Measurements from ENCODE around the gene EIF2AK2. TPM values are rescaled to one million over a fixed set of nuclear protein-coding genes. Genes with fewer than 3 reads are reported as not detected.
A peak's percentile ranks its signal among the peaks of the same experiment; 100 is the strongest.

Gene EIF2AK2
- total and polyA plus RNA-seq, 2 experiments from 2014 or later = 30.9 to 43.8 TPM

DNA sequence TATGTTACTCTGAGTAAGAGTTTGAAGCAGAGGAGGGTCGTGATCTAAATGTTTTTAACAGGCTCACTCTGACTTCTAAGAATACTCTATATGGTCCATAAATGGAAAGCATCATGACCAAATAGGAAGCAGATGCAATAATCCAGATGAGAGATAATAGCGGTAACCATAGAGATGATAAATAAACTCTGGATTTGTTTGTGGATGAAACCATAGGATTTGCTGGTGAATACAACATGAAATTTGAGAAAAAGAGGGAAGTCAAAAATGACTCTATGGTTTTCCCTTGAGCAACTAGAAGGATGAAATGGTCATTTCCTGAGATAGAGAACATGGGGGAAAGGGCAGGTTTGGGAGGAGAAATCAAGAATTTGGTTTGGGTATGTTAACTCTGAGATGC is 76.5 kb downstream of the EIF2AK2 start:
- 59 to 64% methylated on average over 2 of the region's 2 CpGs for WGBS, 2 experiments (ENCODE audit: low coverage in 1 of 2, low lambda C conversion rate in 2 of 2, missing lambda C conversion rate in 2 of 2)
- Histone ChIP-seq H3K4me3 (no peak overlapping the region), H3K9me3 (ENCODE audit: low read depth) (no peaks in the 10 kb centered on the region), H3K36me3 (ENCODE audit: low read depth) (peaks cover 38% of the 10 kb centered on the region), H3K4me2 (ENCODE audit: unreplicated experiment) (no peak overlapping the region), H2AFZ (no peak overlapping the region), H3K27me3 (replicated peaks; ENCODE audit: insufficient read depth) (no peaks in the 10 kb centered on the region), H3F3A (ENCODE audit: insufficient read depth) (peaks cover 6% of the 10 kb centered on the region), H3K27ac (no peak overlapping the region), H3K79me2 (ENCODE audit: insufficient read depth) (peaks cover 64% of the 10 kb centered on the region), H3K9me2 (ENCODE audit: insufficient read depth) (no peaks in the 10 kb centered on the region), H3K4me1 (ENCODE audit: insufficient read depth) (peaks cover 14% of the 10 kb centered on the region), H3K9ac (no peak overlapping the region), H4K20me1 (ENCODE audit: insufficient read depth) (no peaks in the 10 kb centered on the region)
- in situ Hi-C loops (cut with MboI) = no loop called here
- peak; percentile 14 for DNase-seq
- TF ChIP-seq EZH2 (IDR thresholded peaks at IDR 0.05; ENCODE audit: insufficient read depth, poor library complexity, severe bottlenecking) (no peak), EZH2phosphoT487 (IDR thresholded peaks at IDR 0.05; ENCODE audit: insufficient read depth, low read depth) (no peak)

DNA sequence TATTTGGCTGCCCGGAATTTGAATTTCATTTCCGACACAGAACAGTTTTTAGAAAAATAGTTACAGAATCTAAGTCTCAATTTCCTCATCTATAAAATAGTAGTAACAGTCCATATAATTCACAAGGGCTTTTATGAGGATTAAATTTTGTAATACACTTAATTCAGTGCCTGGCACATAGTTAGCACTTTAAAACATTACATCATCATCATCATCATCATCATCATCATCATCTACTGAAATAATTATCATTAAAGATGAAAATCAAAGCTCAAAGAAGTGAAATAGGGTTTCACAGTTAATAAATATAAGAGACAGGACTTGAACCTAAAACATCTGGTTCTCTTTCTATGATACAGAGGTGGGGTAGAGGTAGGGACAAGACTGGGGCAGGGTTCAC is 85.8 kb downstream of the EIF2AK2 start:
- Histone ChIP-seq H3F3A (ENCODE audit: insufficient read depth) (no peaks in the 10 kb centered on the region), H4K20me1 (ENCODE audit: insufficient read depth) (no peaks in the 10 kb centered on the region), H3K4me1 (ENCODE audit: insufficient read depth) (no peaks in the 10 kb centered on the region), H3K79me2 (ENCODE audit: insufficient read depth) (0 out of 2 replicates have a peak, but pooled peaks cover 3% of the 10 kb centered on the region), H3K4me2 (ENCODE audit: unreplicated experiment) (no peak overlapping the region), H3K4me3 (no peak overlapping the region), H2AFZ (no peak overlapping the region), H3K36me3 (ENCODE audit: low read depth) (peaks cover 65% of the 10 kb centered on the region), H3K27ac (no peak overlapping the region), H3K9me3 (ENCODE audit: low read depth) (no peaks in the 10 kb centered on the region), H3K9ac (no peak overlapping the region), H3K27me3 (replicated peaks; ENCODE audit: insufficient read depth) (no peaks in the 10 kb centered on the region), H3K9me2 (ENCODE audit: insufficient read depth) (no peaks in the 10 kb centered on the region)
- DNase-seq = no peak
- in situ Hi-C loops (cut with MboI) = no loop called here
- 95 to 97% methylated on average over 2 of the region's 2 CpGs for WGBS, 2 experiments (ENCODE audit: low coverage in 1 of 2, low lambda C conversion rate in 2 of 2, missing lambda C conversion rate in 2 of 2)
- no peak for TF ChIP-seq EZH2 (IDR thresholded peaks at IDR 0.05; ENCODE audit: insufficient read depth, poor library complexity, severe bottlenecking)
- no peak for TF ChIP-seq EZH2phosphoT487 (IDR thresholded peaks at IDR 0.05; ENCODE audit: insufficient read depth, low read depth)

DNA sequence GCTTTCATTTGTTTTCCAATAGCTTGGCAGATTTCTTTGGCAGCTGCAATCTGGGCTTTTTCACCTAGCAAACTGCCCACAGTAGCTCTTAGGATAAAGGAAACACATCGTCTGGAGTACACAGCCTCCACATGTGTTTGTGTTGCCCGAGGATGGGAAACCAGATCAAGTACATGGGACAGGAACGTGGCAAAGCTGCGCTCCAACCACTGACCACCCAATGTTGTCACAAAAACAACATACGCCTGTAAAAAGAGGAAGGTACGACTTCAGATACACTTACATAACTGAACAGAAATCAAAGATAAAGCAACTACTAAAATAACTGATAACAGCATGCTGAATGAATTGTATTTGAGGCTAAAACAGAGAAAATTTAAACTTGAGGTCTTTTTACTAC is 88.1 kb downstream of the EIF2AK2 start:
- no peak for TF ChIP-seq EZH2 (IDR thresholded peaks at IDR 0.05; ENCODE audit: insufficient read depth, poor library complexity, severe bottlenecking)
- no peak for TF ChIP-seq EZH2phosphoT487 (IDR thresholded peaks at IDR 0.05; ENCODE audit: insufficient read depth, low read depth)
- H3K9ac ChIP-seq = no peak overlapping the region
- H3K4me3 ChIP-seq = no peak overlapping the region
- H3K27me3 ChIP-seq (replicated peaks; ENCODE audit: insufficient read depth) = no peaks in the 10 kb centered on the region
- H3K4me2 ChIP-seq (ENCODE audit: unreplicated experiment) = no peak overlapping the region
- in situ Hi-C loops (cut with MboI) = no loop called here
- H3K79me2 ChIP-seq (ENCODE audit: insufficient read depth) = 0 out of 2 replicates have a peak, but pooled peaks cover 3% of the 10 kb centered on the region
- H3K9me2 ChIP-seq (ENCODE audit: insufficient read depth) = no peaks in the 10 kb centered on the region
- no peaks in the 10 kb centered on the region for H3K4me1 ChIP-seq (ENCODE audit: insufficient read depth)
- H3K27ac ChIP-seq = no peak overlapping the region
- no peak for DNase-seq
- no peaks in the 10 kb centered on the region for H3F3A ChIP-seq (ENCODE audit: insufficient read depth)
- H2AFZ ChIP-seq = no peak overlapping the region
- no peaks in the 10 kb centered on the region for H4K20me1 ChIP-seq (ENCODE audit: insufficient read depth)
- 81 to 90% methylated on average over 6 of the region's 6 CpGs for WGBS, 2 experiments (ENCODE audit: low coverage in 1 of 2, low lambda C conversion rate in 2 of 2, missing lambda C conversion rate in 2 of 2)
- H3K9me3 ChIP-seq (ENCODE audit: low read depth) = no peaks in the 10 kb centered on the region
- H3K36me3 ChIP-seq (ENCODE audit: low read depth) = peaks cover 68% of the 10 kb centered on the region

DNA sequence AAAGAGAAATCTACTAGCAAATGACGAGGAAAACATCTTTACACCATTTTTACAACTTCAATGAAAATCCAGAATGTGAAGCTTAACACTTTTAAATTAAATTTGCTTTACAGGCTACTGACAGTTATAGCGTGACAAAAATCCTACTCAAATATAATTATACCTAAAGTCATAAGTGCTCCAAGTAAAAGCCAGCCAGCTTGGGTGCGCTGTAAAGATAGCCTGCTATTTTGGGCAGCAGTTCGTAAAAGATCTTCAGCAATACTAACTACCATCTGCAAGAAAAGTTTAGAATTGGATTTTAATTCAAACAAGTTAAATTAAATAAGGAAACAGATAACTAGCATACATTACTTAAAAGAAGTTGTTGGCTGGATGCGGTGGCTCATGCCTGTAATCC is 95.0 kb downstream of the EIF2AK2 start:
- TF ChIP-seq EZH2phosphoT487 (IDR thresholded peaks at IDR 0.05; ENCODE audit: insufficient read depth, low read depth) (no peak), EZH2 (IDR thresholded peaks at IDR 0.05; ENCODE audit: insufficient read depth, poor library complexity, severe bottlenecking) (no peak)
- no peak overlapping the region for H2AFZ ChIP-seq
- no peak overlapping the region for H3K9ac ChIP-seq
- no peak for DNase-seq
- H3K9me3 ChIP-seq (ENCODE audit: low read depth) = no peaks in the 10 kb centered on the region
- in situ Hi-C loops (cut with MboI) = no loop called here
- peaks cover 46% of the 10 kb centered on the region for H3K36me3 ChIP-seq (ENCODE audit: low read depth)
- H3K4me2 ChIP-seq (ENCODE audit: unreplicated experiment) = no peak overlapping the region
- H4K20me1 ChIP-seq (ENCODE audit: insufficient read depth) = no peaks in the 10 kb centered on the region
- no peaks in the 10 kb centered on the region for H3K9me2 ChIP-seq (ENCODE audit: insufficient read depth)
- no peaks in the 10 kb centered on the region for H3F3A ChIP-seq (ENCODE audit: insufficient read depth)
- H3K27me3 ChIP-seq (replicated peaks; ENCODE audit: insufficient read depth) = no peaks in the 10 kb centered on the region
- H3K4me1 ChIP-seq (ENCODE audit: insufficient read depth) = no peaks in the 10 kb centered on the region
- H3K79me2 ChIP-seq (ENCODE audit: insufficient read depth) = no peaks in the 10 kb centered on the region
- no peak overlapping the region for H3K27ac ChIP-seq
- WGBS, 2 experiments (ENCODE audit: low coverage in 1 of 2, low lambda C conversion rate in 2 of 2, missing lambda C conversion rate in 2 of 2) = 97 to 98% methylated on average over 5 of the region's 5 CpGs
- no peak overlapping the region for H3K4me3 ChIP-seq

All from GM23248 (cell line).